HEK293T (cell line): ENCODE measurements around the gene OSER1.

Experiments used
- ARNT ChIP-seq: fragments of 450-650 bp; IDR thresholded peaks from 2 replicates; pipeline ENCODE4 v1.6.1; 2017; ENCODE audit warnings: mild to moderate bottlenecking
- BHLHE40 ChIP-seq: fragments of 450-650 bp; IDR thresholded peaks from 2 replicates; pipeline ENCODE4 v1.6.1; 2016; ENCODE audit warnings: mild to moderate bottlenecking, moderate library complexity, borderline replicate concordance
- ELF4 ChIP-seq: fragments of 450-650 bp; IDR thresholded peaks from 2 replicates; pipeline ENCODE4 v1.6.1; 2017; ENCODE audit warnings: antibody characterized with exemption
- FOXA1 ChIP-seq: fragments of 450-650 bp; IDR thresholded peaks from 2 replicates; pipeline ENCODE4 v1.6.1; 2016; ENCODE audit warnings: mild to moderate bottlenecking
- FOXK2 ChIP-seq: fragments of 450-650 bp; IDR thresholded peaks from 2 replicates; pipeline ENCODE4 v1.6.1; 2016; ENCODE audit warnings: mild to moderate bottlenecking
- FOXM1 ChIP-seq: fragments of 450-650 bp; IDR thresholded peaks from 2 replicates; pipeline ENCODE4 v1.6.1; 2017; ENCODE audit warnings: mild to moderate bottlenecking, borderline replicate concordance
- HDGF ChIP-seq: fragments of 450-650 bp; IDR thresholded peaks from 2 replicates; pipeline ENCODE4 v1.6.1; 2017; ENCODE audit warnings: antibody characterized with exemption, borderline replicate concordance
- LEF1 ChIP-seq: fragments of 450-650 bp; IDR thresholded peaks from 2 replicates; pipeline ENCODE4 v1.6.1; 2017; ENCODE audit warnings: mild to moderate bottlenecking, borderline replicate concordance
- NFRKB ChIP-seq: fragments of 450-650 bp; IDR thresholded peaks from 2 replicates; pipeline ENCODE4 v1.6.1; 2016; ENCODE audit warnings: mild to moderate bottlenecking, moderate library complexity
- PKNOX1 ChIP-seq: fragments of 450-650 bp; IDR thresholded peaks from 2 replicates; pipeline ENCODE4 v1.6.1; 2016
- SP1 ChIP-seq: fragments of 450-650 bp; IDR thresholded peaks from 2 replicates; pipeline ENCODE4 v1.6.1; 2017
- SUZ12 ChIP-seq: fragments of 450-650 bp; IDR thresholded peaks from 2 replicates; pipeline ENCODE4 v1.6.1; 2016; ENCODE audit warnings: mild to moderate bottlenecking
- TARDBP ChIP-seq: fragments of 450-650 bp; IDR thresholded peaks from 2 replicates; pipeline ENCODE4 v1.6.1; 2016
- ZNF384 ChIP-seq: fragments of 450-650 bp; IDR thresholded peaks from 2 replicates; pipeline ENCODE4 v1.6.1; 2016

- TF ChIP-seq PKNOX1 (no peak), FOXK2 (no peak), SP1 (no peak), ZNF384 (no peak), FOXM1 (no peak), SUZ12 (no peak), ARNT (no peak), ELF4 (no peak), TARDBP (no peak), FOXA1 (no peak), HDGF (no peak), BHLHE40 (no peak), NFRKB (no peak), LEF1 (no peak)
Observed at GRCh38 chr20:44170816-44171410, 39.7 kb downstream of the OSER1 start.
